B cell (primary cell): ENCODE data around the gene KCNS3. TPM values are rescaled to one million over a fixed set of nuclear protein-coding genes. Genes with fewer than 3 reads are reported as not detected.

ENCODE experiments used
- ATAC-seq: fragments of 200-7000 bp; cut with Tn5 transposase; one replicate; pipeline ENCODE4 v1.10.0; 2021; ENCODE audit warnings: low read depth, mild to moderate bottlenecking, moderate number of reproducible peaks, moderate library complexity
- CTCF ChIA-PET: fragments of 350-600 bp; sonication (Branson Sonifier 250); formaldehyde crosslinking; loops from one replicate; lab custom pipeline; 2021; ENCODE audit warnings: antibody characterized with exemption, inconsistent platforms; lab: Charles Lee
- POLR2A ChIA-PET: fragments of 350-600 bp; sonication (Branson Sonifier 250); formaldehyde crosslinking; loops from one replicate; lab custom pipeline; 2021; ENCODE audit warnings: antibody characterized with exemption; lab: Charles Lee
- DNase-seq: peaks from one replicate; pipeline ENCODE4 v3.0.0; 2013
- H2AFZ ChIP-seq: 2 replicates; pipeline ENCODE4 v1.6.1; 2012; ENCODE audit warnings: mild to moderate bottlenecking, low read depth, low read length; ENCODE audit not compliant: insufficient read depth, poor library complexity, severe bottlenecking
- H3K27ac ChIP-seq, 2 donors: 1 replicate in 1 of 2; 2 replicates in 1 of 2; pipeline ENCODE4 v1.5.1; 2012 to 2013; ENCODE audit warnings: low read length in 2 of 2, mild to moderate bottlenecking in 2 of 2, moderate library complexity in 1 of 2
- H3K27me3 ChIP-seq, 4 experiments: fragments of 200-600 bp in 1 of 4; sonication (generic) in 1 of 4; replicated peaks in 1 of 4; 1 replicate in 2 of 4; 2 replicates in 2 of 4; pipeline versions ENCODE4 v1.6.1 to v1.7.0; 2013 to 2016; ENCODE audit warnings: low read length in 3 of 4, mild to moderate bottlenecking in 2 of 4, mixed read lengths in 1 of 4, moderate library complexity in 1 of 4; ENCODE audit not compliant: insufficient read depth in 4 of 4, control insufficient read depth in 3 of 4; ENCODE audit errors: control extremely low read depth in 1 of 4
- H3K36me3 ChIP-seq, 2 experiments: replicated peaks in 1 of 2; 1 replicate in 1 of 2; 2 replicates in 1 of 2; pipeline versions ENCODE4 v1.6.1 to v1.7.1; 2013; ENCODE audit warnings: low read length in 1 of 2; ENCODE audit not compliant: insufficient read depth in 2 of 2, control insufficient read depth in 1 of 2; ENCODE audit errors: control extremely low read depth in 1 of 2, extremely low read depth in 1 of 2
- H3K4me1 ChIP-seq, 2 donors: fragments of 200-600 bp in 1 of 2; sonication (generic) in 1 of 2; 1 replicate in 1 of 2; 2 replicates in 1 of 2; pipeline versions ENCODE4 v1.5.1 to v1.6.1; 2013 to 2017; ENCODE audit warnings: low read length in 2 of 2; ENCODE audit not compliant: control insufficient read depth in 2 of 2, insufficient read depth in 2 of 2
- H3K4me2 ChIP-seq: replicated peaks from 2 replicates; pipeline ENCODE3; 2012; ENCODE audit warnings: mild to moderate bottlenecking, low read depth, low read length; ENCODE audit not compliant: poor library complexity, severe bottlenecking
- H3K4me3 ChIP-seq, 5 experiments: fragments of 200-600 bp in 1 of 5; sonication (generic) in 1 of 5; 1 replicate in 3 of 5; 2 replicates in 2 of 5; pipeline versions ENCODE4 v1.5.1 to v1.7.0; 2011 to 2016; ENCODE audit warnings: low read length in 4 of 5, mild to moderate bottlenecking in 4 of 5, low read depth in 2 of 5, control low read depth in 1 of 5, moderate library complexity in 1 of 5; ENCODE audit not compliant: insufficient read depth in 1 of 5; ENCODE audit errors: control extremely low read depth in 1 of 5, extremely low read depth in 1 of 5
- H3K79me2 ChIP-seq: fragments of 200-600 bp; sonication (generic); one replicate; pipeline ENCODE4 v1.6.0; 2016; ENCODE audit warnings: low read length; ENCODE audit not compliant: control insufficient read depth, insufficient read depth
- H3K9ac ChIP-seq: fragments of 200-600 bp; sonication (generic); 2 replicates; pipeline ENCODE4 v1.6.1; 2017; ENCODE audit warnings: mild to moderate bottlenecking, low read length, moderate library complexity
- H3K9me3 ChIP-seq, 3 donors: one replicate each; pipeline versions ENCODE4 v1.6.1 to v1.7.1; 2013; ENCODE audit warnings: low read length in 2 of 3; ENCODE audit not compliant: control insufficient read depth in 2 of 3, insufficient read depth in 1 of 3; ENCODE audit errors: control extremely low read depth in 1 of 3
- H4K20me1 ChIP-seq: 2 replicates; pipeline ENCODE4 v1.6.0; 2012; ENCODE audit warnings: mild to moderate bottlenecking, low read length; ENCODE audit not compliant: insufficient read depth, control insufficient read depth, poor library complexity, severe bottlenecking
- H3K27ac Mint-ChIP-seq: one replicate; pipeline ENCODE4 v1.8.0; 2021; ENCODE audit warnings: mixed read lengths
- H3K27me3 Mint-ChIP-seq: one replicate; pipeline ENCODE4 v1.8.0; 2021; ENCODE audit warnings: mixed read lengths
- H3K4me1 Mint-ChIP-seq: one replicate; pipeline ENCODE4 v1.8.0; 2021; ENCODE audit warnings: mixed read lengths
- H3K4me3 Mint-ChIP-seq: one replicate; pipeline ENCODE4 v1.8.0; 2021; ENCODE audit warnings: mixed read lengths
- H3K9me3 Mint-ChIP-seq: one replicate; pipeline ENCODE4 v1.8.0; 2022; ENCODE audit warnings: mixed read lengths; ENCODE audit not compliant: insufficient read depth
- EZH2 ChIP-seq: IDR thresholded peaks from 2 replicates; pipeline ENCODE4 v1.6.1; 2012; ENCODE audit warnings: borderline replicate concordance, low read depth, mild to moderate bottlenecking, moderate library complexity, low read length; ENCODE audit not compliant: insufficient read depth, poor library complexity, severe bottlenecking
- WGBS: methylation state at CpG from one replicate; pipeline ENCODE4 v1.1.5; 2013; ENCODE audit warnings: missing lambda C conversion rate; ENCODE audit not compliant: insufficient coverage; 5-methylcytosine and 5-hydroxymethylcytosine counted together
- intact Hi-C: fragments of 100-400 bp; cut with micrococcal nuclease; formaldehyde crosslinking; loops from one replicate; pipeline ENCODE4 v1.10.0; 2022
- polyA plus RNA-seq: library from polyadenylated mRNA; depleted of rRNA; stranded (reverse); fragments of >200 nt; gene quantifications from 2 replicates; pipeline ENCODE4 v1.2.3, GENCODE V29; 2012
- total RNA-seq, 2 donors: library from RNA; stranded (reverse); fragments of 120-200 nt in 1 of 2; gene quantifications; 1 replicate in 1 of 2; 2 replicates in 1 of 2; pipeline versions ENCODE4 v1.2.3 to v1.2.4, GENCODE V29; 2013 to 2022
- TF ChIP-seq, protein P1 (sequence below): fragments of 200-600 bp; IDR thresholded peaks from one replicate; pipeline ENCODE4 v1.8.0; 2022; ENCODE audit warnings: antibody characterized with exemption, mild to moderate bottlenecking

The KCNS3 gene
- total and polyA plus RNA-seq, 2 donors (not counting 1 experiment from before 2014, with no cell fraction given): 0.10 to 0.76 TPM

DNA sequence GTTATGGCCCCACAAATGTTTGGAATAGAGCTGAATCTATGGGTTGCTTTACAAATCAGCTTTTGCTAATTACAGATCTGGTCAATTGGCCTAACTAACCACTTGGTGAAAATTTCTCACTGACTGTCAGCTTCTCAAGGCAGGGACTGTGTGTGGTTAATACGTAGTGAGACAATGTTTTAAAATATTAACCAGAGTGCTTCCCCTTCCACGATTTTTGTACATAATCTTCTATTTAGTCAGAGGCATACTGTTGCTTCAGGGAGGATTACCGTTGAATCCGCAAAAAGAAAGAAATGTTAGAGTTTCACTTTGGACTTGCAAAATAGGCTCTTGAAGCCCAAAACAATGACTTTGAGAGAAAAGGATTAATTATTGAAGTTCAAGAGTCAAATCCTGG is 14.9 kb upstream of the KCNS3 start:
- 100% methylated on average over 2 of the region's 4 CpGs for WGBS
- ATAC-seq: no peak
- ChIA-PET CTCF (interaction anchor here (1.2 kb wide), 1 partner anchor 11 kb away, joined by 4 read pairs; no protein-coding TSS in a partner anchor), POLR2A (no interaction called here)
- intact Hi-C loops: no loop called here
- H3K4me1 Mint-ChIP-seq: no peaks in the 10 kb centered on the region
- Histone ChIP-seq H3K27me3 (peaks cover 0 to 17% (median 0%) of the 10 kb centered on the region in 4 experiments), H4K20me1 (no peaks in the 10 kb centered on the region), H3K4me3 (no peak overlapping the region), H3K9ac (no peak overlapping the region), H3K4me1 (no peaks in the 10 kb centered on the region), H3K9me3 (no peaks in the 10 kb centered on the region), H3K4me2 (no peak overlapping the region), H2AFZ (no peak overlapping the region), H3K36me3 (no peaks in the 10 kb centered on the region), H3K79me2 (no peaks in the 10 kb centered on the region), H3K27ac (no peak overlapping the region)
- DNase-seq: no peak
- no peak overlapping the region for H3K4me3 Mint-ChIP-seq
- no peak overlapping the region for H3K27ac Mint-ChIP-seq
- TF ChIP-seq, protein P1, sequence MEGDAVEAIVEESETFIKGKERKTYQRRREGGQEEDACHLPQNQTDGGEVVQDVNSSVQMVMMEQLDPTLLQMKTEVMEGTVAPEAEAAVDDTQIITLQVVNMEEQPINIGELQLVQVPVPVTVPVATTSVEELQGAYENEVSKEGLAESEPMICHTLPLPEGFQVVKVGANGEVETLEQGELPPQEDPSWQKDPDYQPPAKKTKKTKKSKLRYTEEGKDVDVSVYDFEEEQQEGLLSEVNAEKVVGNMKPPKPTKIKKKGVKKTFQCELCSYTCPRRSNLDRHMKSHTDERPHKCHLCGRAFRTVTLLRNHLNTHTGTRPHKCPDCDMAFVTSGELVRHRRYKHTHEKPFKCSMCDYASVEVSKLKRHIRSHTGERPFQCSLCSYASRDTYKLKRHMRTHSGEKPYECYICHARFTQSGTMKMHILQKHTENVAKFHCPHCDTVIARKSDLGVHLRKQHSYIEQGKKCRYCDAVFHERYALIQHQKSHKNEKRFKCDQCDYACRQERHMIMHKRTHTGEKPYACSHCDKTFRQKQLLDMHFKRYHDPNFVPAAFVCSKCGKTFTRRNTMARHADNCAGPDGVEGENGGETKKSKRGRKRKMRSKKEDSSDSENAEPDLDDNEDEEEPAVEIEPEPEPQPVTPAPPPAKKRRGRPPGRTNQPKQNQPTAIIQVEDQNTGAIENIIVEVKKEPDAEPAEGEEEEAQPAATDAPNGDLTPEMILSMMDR: no peak
- TF ChIP-seq EZH2: no peak
- H3K9me3 Mint-ChIP-seq: no peaks in the 10 kb centered on the region
- H3K27me3 Mint-ChIP-seq: peaks cover 31% of the 10 kb centered on the region

DNA sequence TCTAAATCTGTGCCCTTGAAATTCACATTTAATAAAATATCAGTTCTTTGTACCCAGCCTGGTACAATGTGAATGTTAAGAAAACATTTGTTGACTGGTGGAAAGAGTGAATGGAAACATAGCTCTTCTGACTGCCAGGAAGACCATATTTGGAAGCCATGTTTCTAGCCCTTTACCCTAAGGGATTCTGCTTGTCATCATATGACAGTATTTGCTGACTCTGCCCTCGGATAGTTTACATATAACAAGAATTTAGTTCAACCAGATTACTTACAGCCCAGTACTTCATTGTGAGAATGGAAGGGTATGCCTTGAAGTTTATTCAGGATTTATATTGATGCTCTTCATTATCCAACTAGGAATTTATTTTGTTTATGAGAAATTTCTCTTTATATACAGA is 13.8 kb upstream of the KCNS3 start:
- no peaks in the 10 kb centered on the region for H3K79me2 ChIP-seq
- H3K27ac ChIP-seq: no peak overlapping the region
- H3K4me3 ChIP-seq: no peak overlapping the region
- Mint-ChIP-seq H3K4me3 (no peak overlapping the region), H3K27me3 (peaks cover 27% of the 10 kb centered on the region), H3K27ac (no peak overlapping the region), H3K9me3 (no peaks in the 10 kb centered on the region), H3K4me1 (no peaks in the 10 kb centered on the region)
- no peaks in the 10 kb centered on the region for H3K9me3 ChIP-seq
- no peak overlapping the region for H2AFZ ChIP-seq
- ChIA-PET CTCF (no interaction called here), POLR2A (no interaction called here)
- no peak overlapping the region for H3K4me2 ChIP-seq
- peaks cover 0 to 17% (median 2%) of the 10 kb centered on the region in 4 experiments for H3K27me3 ChIP-seq
- TF ChIP-seq EZH2: no peak
- TF ChIP-seq, protein P1: no peak
- no peaks in the 10 kb centered on the region for H3K36me3 ChIP-seq
- no CpG with 5 or more reads among the region's 1 CpG for WGBS
- H3K4me1 ChIP-seq: no peaks in the 10 kb centered on the region
- H4K20me1 ChIP-seq: no peaks in the 10 kb centered on the region
- no peak for ATAC-seq
- no peak for DNase-seq
- H3K9ac ChIP-seq: no peak overlapping the region
- intact Hi-C loops: no loop called here
